KMS-11 (cell line): Measurements from ENCODE around the gene RBM26.

Experiments
- H2AFZ ChIP-seq: fragments of 200-600 bp; sonication (generic); 2 replicates; pipeline ENCODE4 v1.6.1; 2016; ENCODE audit warnings: antibody characterized with exemption, mixed run types, low read depth
- H3K27ac ChIP-seq: fragments of 200-600 bp; sonication (generic); 2 replicates; pipeline ENCODE4 v1.6.1; 2016; ENCODE audit warnings: mild to moderate bottlenecking, mixed run types
- H3K27me3 ChIP-seq: fragments of 200-600 bp; sonication (generic); 2 replicates; pipeline ENCODE4 v1.6.1; 2017; ENCODE audit warnings: mild to moderate bottlenecking, low read depth, mixed run types, moderate library complexity; ENCODE audit not compliant: insufficient read depth
- H3K36me3 ChIP-seq: fragments of 200-600 bp; sonication (generic); 2 replicates; pipeline ENCODE4 v1.6.1; 2017; ENCODE audit warnings: mild to moderate bottlenecking, mixed run types; ENCODE audit not compliant: insufficient read depth
- H3K4me1 ChIP-seq: fragments of 200-600 bp; sonication (generic); 2 replicates; pipeline ENCODE4 v1.6.1; 2016; ENCODE audit warnings: mild to moderate bottlenecking, low read depth, mixed run types; ENCODE audit not compliant: poor library complexity, severe bottlenecking
- H3K4me2 ChIP-seq: fragments of 200-600 bp; sonication (generic); 2 replicates; pipeline ENCODE4 v1.7.0; 2016; ENCODE audit warnings: mild to moderate bottlenecking, mixed run types
- H3K4me3 ChIP-seq: fragments of 200-600 bp; sonication (generic); IDR thresholded peaks from 2 replicates; pipeline ENCODE4 v1.6.1; 2017; ENCODE audit warnings: low read depth, low read length, mixed read lengths; ENCODE audit not compliant: insufficient read depth
- H3K79me2 ChIP-seq: fragments of 200-600 bp; sonication (generic); 2 replicates; pipeline ENCODE4 v1.6.1; 2016; ENCODE audit warnings: low read depth, mixed run types; ENCODE audit not compliant: insufficient read depth
- H3K9ac ChIP-seq: fragments of 200-600 bp; sonication (generic); 2 replicates; pipeline ENCODE4 v1.6.1; 2016; ENCODE audit warnings: mild to moderate bottlenecking, mixed run types
- H4K20me1 ChIP-seq: fragments of 200-600 bp; sonication (generic); 2 replicates; pipeline ENCODE4 v1.6.1; 2016; ENCODE audit warnings: mild to moderate bottlenecking, mixed run types; ENCODE audit not compliant: insufficient read depth
- TF ChIP-seq, protein P1 (sequence below): fragments of 200-600 bp; sonication (generic); conservative IDR thresholded peaks from 2 replicates; pipeline ENCODE4 v1.6.1; 2017; ENCODE audit warnings: low read depth, mild to moderate bottlenecking, antibody characterized with exemption, low read length, moderate library complexity, mixed read lengths

Gene RBM26

GRCh38 chr13:79270859-79271258 lies 135.2 kb downstream of the RBM26 start:
- no peak overlapping the region for H3K9ac ChIP-seq

More at GRCh38 chr13:79270859-79271258, 135.2 kb downstream of the RBM26 start:
- TF ChIP-seq, protein P1, sequence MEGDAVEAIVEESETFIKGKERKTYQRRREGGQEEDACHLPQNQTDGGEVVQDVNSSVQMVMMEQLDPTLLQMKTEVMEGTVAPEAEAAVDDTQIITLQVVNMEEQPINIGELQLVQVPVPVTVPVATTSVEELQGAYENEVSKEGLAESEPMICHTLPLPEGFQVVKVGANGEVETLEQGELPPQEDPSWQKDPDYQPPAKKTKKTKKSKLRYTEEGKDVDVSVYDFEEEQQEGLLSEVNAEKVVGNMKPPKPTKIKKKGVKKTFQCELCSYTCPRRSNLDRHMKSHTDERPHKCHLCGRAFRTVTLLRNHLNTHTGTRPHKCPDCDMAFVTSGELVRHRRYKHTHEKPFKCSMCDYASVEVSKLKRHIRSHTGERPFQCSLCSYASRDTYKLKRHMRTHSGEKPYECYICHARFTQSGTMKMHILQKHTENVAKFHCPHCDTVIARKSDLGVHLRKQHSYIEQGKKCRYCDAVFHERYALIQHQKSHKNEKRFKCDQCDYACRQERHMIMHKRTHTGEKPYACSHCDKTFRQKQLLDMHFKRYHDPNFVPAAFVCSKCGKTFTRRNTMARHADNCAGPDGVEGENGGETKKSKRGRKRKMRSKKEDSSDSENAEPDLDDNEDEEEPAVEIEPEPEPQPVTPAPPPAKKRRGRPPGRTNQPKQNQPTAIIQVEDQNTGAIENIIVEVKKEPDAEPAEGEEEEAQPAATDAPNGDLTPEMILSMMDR: no peak
- Histone ChIP-seq H3K79me2 (no peaks in the 10 kb centered on the region), H3K36me3 (no peaks in the 10 kb centered on the region), H4K20me1 (no peaks in the 10 kb centered on the region), H3K4me2 (no peak overlapping the region), H3K4me1 (no peaks in the 10 kb centered on the region), H3K27ac (no peak overlapping the region), H2AFZ (no peak overlapping the region), H3K4me3 (no peak overlapping the region), H3K27me3 (no peaks in the 10 kb centered on the region)
